SK-N-SH (cell line): Measurements from ENCODE around the gene CARD19. TPM values are rescaled to one million over a fixed set of nuclear protein-coding genes. Genes with fewer than 3 reads are reported as not detected.

ENCODE experiments used
- CTCF ChIA-PET: fragments of 300-600, 350-600 bp; formaldehyde crosslinking; extraction: SDS; loops from one replicate; lab custom pipeline; 2021; lab: Yijun Ruan, JAX
- POLR2A ChIA-PET: fragments of 350-600 bp; sonication (Branson Sonifier 250); formaldehyde crosslinking; extraction: SDS; loops from one replicate; lab custom pipeline; 2020; ENCODE audit warnings: antibody characterized with exemption, inconsistent platforms; lab: Yijun Ruan, JAX
- DNase-seq: peaks from one replicate; pipeline ENCODE4 v3.0.0; 2012
- H2AFZ ChIP-seq: fragments of 200-600 bp; sonication (generic); 2 replicates; pipeline ENCODE4 v1.8.1; 2016; ENCODE audit warnings: antibody characterized with exemption, mild to moderate bottlenecking, low read depth
- H3F3A ChIP-seq: fragments of 200-600 bp; sonication (generic); replicated peaks from 2 replicates; pipeline ENCODE3; 2016; ENCODE audit warnings: antibody characterized with exemption, mild to moderate bottlenecking; ENCODE audit not compliant: insufficient read depth
- H3K27ac ChIP-seq, 2 experiments: fragments of 200-500 bp in 1 of 2; fragments of 200-600 bp in 1 of 2; sonication (Bioruptor generic) in 1 of 2; sonication (generic), shearing (Covaris generic) in 1 of 2; 2 replicates each; pipeline versions ENCODE4 v1.5.1 to v1.6.1; 2014 to 2016; ENCODE audit warnings: low read depth in 2 of 2, inconsistent platforms in 1 of 2, low read length in 1 of 2, mild to moderate bottlenecking in 1 of 2, mixed read lengths in 1 of 2
- H3K27me3 ChIP-seq: fragments of 200-600 bp; sonication (generic), shearing (Covaris generic); 2 replicates; pipeline ENCODE4 v1.6.1; 2016; ENCODE audit warnings: mixed run types; ENCODE audit not compliant: insufficient read depth
- H3K36me3 ChIP-seq, 2 experiments: fragments of 200-500 bp in 1 of 2; fragments of 200-600 bp in 1 of 2; sonication (Bioruptor generic) in 1 of 2; sonication (generic) in 1 of 2; replicated peaks in 1 of 2; 2 replicates each; pipeline versions ENCODE3 to v1.5.1; 2014 to 2016; ENCODE audit warnings: low read length in 1 of 2, mild to moderate bottlenecking in 1 of 2; ENCODE audit not compliant: insufficient read depth in 2 of 2, control insufficient read depth in 1 of 2
- H3K4me1 ChIP-seq, 2 experiments: fragments of 200-500 bp in 1 of 2; fragments of 200-600 bp in 1 of 2; sonication (Bioruptor generic) in 1 of 2; sonication (generic), shearing (Covaris generic) in 1 of 2; 2 replicates each; pipeline versions ENCODE4 v1.5.1 to v1.6.1; 2014 to 2016; ENCODE audit warnings: low read depth in 1 of 2, low read length in 1 of 2, mixed run types in 1 of 2; ENCODE audit not compliant: insufficient read depth in 2 of 2, control insufficient read depth in 1 of 2
- H3K4me2 ChIP-seq: fragments of 200-600 bp; sonication (generic), shearing (Covaris generic); 2 replicates; pipeline ENCODE4 v1.6.1; 2017; ENCODE audit warnings: mixed run types
- H3K4me3 ChIP-seq, 2 experiments: fragments of 200-500 bp in 1 of 2; fragments of 200-600 bp in 1 of 2; sonication (Bioruptor generic) in 1 of 2; sonication (generic), shearing (Covaris generic) in 1 of 2; 2 replicates each; pipeline versions ENCODE4 v1.5.1 to v1.8.1; 2014 to 2016; ENCODE audit warnings: low read depth in 2 of 2, inconsistent platforms in 1 of 2, low read length in 1 of 2, mild to moderate bottlenecking in 1 of 2, mixed read lengths in 1 of 2, moderate library complexity in 1 of 2
- H3K79me2 ChIP-seq: fragments of 200-600 bp; sonication (generic); 2 replicates; pipeline ENCODE4 v1.8.1; 2017; ENCODE audit warnings: mild to moderate bottlenecking; ENCODE audit not compliant: insufficient read depth
- H3K9ac ChIP-seq: fragments of 200-600 bp; sonication (generic); 2 replicates; pipeline ENCODE4 v1.6.1; 2017; ENCODE audit warnings: mixed run types
- H3K9me2 ChIP-seq: fragments of 200-600 bp; sonication (generic); 2 replicates; pipeline ENCODE4 v1.6.1; 2017; ENCODE audit warnings: mixed run types
- H3K9me3 ChIP-seq: fragments of 200-600 bp; sonication (generic); 2 replicates; pipeline ENCODE4 v1.6.1; 2017; ENCODE audit warnings: mixed run types, mild to moderate bottlenecking, moderate library complexity
- H4K20me1 ChIP-seq: fragments of 200-600 bp; sonication (generic); 2 replicates; pipeline ENCODE4 v1.6.1; 2017; ENCODE audit warnings: mild to moderate bottlenecking, mixed run types; ENCODE audit not compliant: insufficient read depth
- CHD2 ChIP-seq: fragments of 150-350 bp; IDR thresholded peaks from 2 replicates; pipeline ENCODE4 v1.6.1; 2018; ENCODE audit warnings: low read length; ENCODE audit not compliant: partially characterized antibody
- ELF1 ChIP-seq: IDR thresholded peaks from 2 replicates; pipeline ENCODE4 v1.4.0; 2012
- GATA2 ChIP-seq: sonication (generic); formaldehyde crosslinking; IDR thresholded peaks from 2 replicates; pipeline ENCODE4 v1.5.0; 2020; ENCODE audit warnings: mild to moderate bottlenecking, missing genetic modification reagents
- MAX ChIP-seq: IDR thresholded peaks from 2 replicates; pipeline ENCODE4 v1.4.0; 2012; ENCODE audit warnings: low read depth
- MEF2A ChIP-seq: IDR thresholded peaks from 2 replicates; pipeline ENCODE4 v1.4.0; 2012; ENCODE audit warnings: low read depth, borderline replicate concordance
- NRF1 ChIP-seq: IDR thresholded peaks from 2 replicates; pipeline ENCODE4 v1.6.1; 2012; ENCODE audit warnings: low read depth, mild to moderate bottlenecking, low read length
- PBX3 ChIP-seq: IDR thresholded peaks from 2 replicates; pipeline ENCODE4; 2012
- POLR2AphosphoS5 ChIP-seq: IDR thresholded peaks from 2 replicates; pipeline ENCODE4 v1.6.1; 2012; ENCODE audit warnings: low read depth, low read length
- RAD21 ChIP-seq: IDR thresholded peaks from 2 replicates; pipeline ENCODE4 v1.6.1; 2012; ENCODE audit warnings: mild to moderate bottlenecking, low read length
- RCOR1 ChIP-seq: fragments of 150-350 bp; IDR thresholded peaks from 2 replicates; pipeline ENCODE4 v1.6.1; 2017; ENCODE audit warnings: antibody characterized with exemption, low read length
- REST ChIP-seq: IDR thresholded peaks from 2 replicates; pipeline ENCODE4 v1.6.1; 2012; ENCODE audit warnings: mild to moderate bottlenecking, low read depth, low read length, moderate library complexity
- RFX5 ChIP-seq: IDR thresholded peaks from 2 replicates; pipeline ENCODE4 v1.6.1; 2012; ENCODE audit warnings: mild to moderate bottlenecking, improper control_type of control experiment, low read length
- RXRA ChIP-seq: IDR thresholded peaks from 2 replicates; pipeline ENCODE4 v1.4.0; 2012; ENCODE audit warnings: low read depth, mild to moderate bottlenecking, borderline replicate concordance
- SMC3 ChIP-seq: IDR thresholded peaks from 2 replicates; pipeline ENCODE4 v1.6.1; 2012; ENCODE audit warnings: low read depth, low read length, improper control_type of control experiment
- TCF12 ChIP-seq: IDR thresholded peaks from 2 replicates; pipeline ENCODE4 v1.4.0; 2012
- TEAD4 ChIP-seq: IDR thresholded peaks from 2 replicates; pipeline ENCODE4 v1.4.0; 2012; ENCODE audit warnings: mild to moderate bottlenecking, borderline replicate concordance; ENCODE audit not compliant: insufficient read depth
- WGBS: methylation state at CpG from one replicate; pipeline ENCODE4 v1.1.6; 2017; ENCODE audit warnings: low lambda C conversion rate; 5-methylcytosine and 5-hydroxymethylcytosine counted together
- polyA plus RNA-seq, 3 experiments: library from polyadenylated mRNA; depleted of rRNA; stranded (reverse); fragments of >200 nt; gene quantifications; 2 replicates each; pipeline ENCODE4 v1.2.3, GENCODE V29; 2012
- TF ChIP-seq, protein P1 (sequence below): fragments of 200-600 bp; sonication (generic); IDR thresholded peaks from 2 replicates; pipeline ENCODE4 v1.6.1; 2017; ENCODE audit warnings: antibody characterized with exemption, mild to moderate bottlenecking, moderate library complexity

Gene CARD19
- polyA plus RNA-seq, 1 of the 3 experiments (the other 2 are of a cell fraction), result 165 TPM

GRCh38 chr9:93077367-93077766 lies 18.6 kb upstream of the CARD19 start:
- H3F3A ChIP-seq, result no peaks in the 10 kb centered on the region
- H3K4me1 ChIP-seq, result peaks cover 0 to 14% of the 10 kb centered on the region in 2 experiments; a peak in 1 of 4 replicates
- H3K79me2 ChIP-seq, result no peaks in the 10 kb centered on the region
- ChIA-PET CTCF (interaction anchor here (1.7 kb wide), 1 partner anchor 24 kb away, joined by 3 read pairs; no protein-coding TSS in a partner anchor), POLR2A (no interaction called here)
- no peak overlapping the region for H3K9ac ChIP-seq
- no peak for DNase-seq
- H3K9me3 ChIP-seq, result no peaks in the 10 kb centered on the region
- H3K9me2 ChIP-seq, result no peaks in the 10 kb centered on the region
- TF ChIP-seq, protein P1, sequence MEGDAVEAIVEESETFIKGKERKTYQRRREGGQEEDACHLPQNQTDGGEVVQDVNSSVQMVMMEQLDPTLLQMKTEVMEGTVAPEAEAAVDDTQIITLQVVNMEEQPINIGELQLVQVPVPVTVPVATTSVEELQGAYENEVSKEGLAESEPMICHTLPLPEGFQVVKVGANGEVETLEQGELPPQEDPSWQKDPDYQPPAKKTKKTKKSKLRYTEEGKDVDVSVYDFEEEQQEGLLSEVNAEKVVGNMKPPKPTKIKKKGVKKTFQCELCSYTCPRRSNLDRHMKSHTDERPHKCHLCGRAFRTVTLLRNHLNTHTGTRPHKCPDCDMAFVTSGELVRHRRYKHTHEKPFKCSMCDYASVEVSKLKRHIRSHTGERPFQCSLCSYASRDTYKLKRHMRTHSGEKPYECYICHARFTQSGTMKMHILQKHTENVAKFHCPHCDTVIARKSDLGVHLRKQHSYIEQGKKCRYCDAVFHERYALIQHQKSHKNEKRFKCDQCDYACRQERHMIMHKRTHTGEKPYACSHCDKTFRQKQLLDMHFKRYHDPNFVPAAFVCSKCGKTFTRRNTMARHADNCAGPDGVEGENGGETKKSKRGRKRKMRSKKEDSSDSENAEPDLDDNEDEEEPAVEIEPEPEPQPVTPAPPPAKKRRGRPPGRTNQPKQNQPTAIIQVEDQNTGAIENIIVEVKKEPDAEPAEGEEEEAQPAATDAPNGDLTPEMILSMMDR, result no peak
- TF ChIP-seq TCF12, result no peak
- no peak for TF ChIP-seq RAD21
- no peak for TF ChIP-seq RCOR1
- TF ChIP-seq ELF1, result no peak
- TF ChIP-seq POLR2AphosphoS5, result no peak
- no peak for TF ChIP-seq REST
- TF ChIP-seq PBX3, result no peak
- TF ChIP-seq NRF1, result no peak
- TF ChIP-seq MAX, result no peak
- no peak for TF ChIP-seq TEAD4
- no peak for TF ChIP-seq MEF2A
- no peak for TF ChIP-seq CHD2
- no peak for TF ChIP-seq SMC3
- TF ChIP-seq GATA2 (CRISPR knock-in tag), result no peak
- no peak for TF ChIP-seq RXRA
- TF ChIP-seq RFX5, result no peak
- TF ChIP-seq, all 33 proteins: peak for 0
- H4K20me1 ChIP-seq, result no peaks in the 10 kb centered on the region
- no peak overlapping the region for H3K4me3 ChIP-seq
- H3K4me2 ChIP-seq, result no peak overlapping the region
- H3K27me3 ChIP-seq, result no peaks in the 10 kb centered on the region
- H3K27ac ChIP-seq, result no peak overlapping the region
- H3K36me3 ChIP-seq, result no peaks in the 10 kb centered on the region
- no CpG with 5 or more reads among the region's 1 CpG for WGBS
- no peak overlapping the region for H2AFZ ChIP-seq
